ENCODE results near the gene SLC16A1.
A peak's percentile ranks its signal among the peaks of the same experiment; 100 is the strongest.

SLC16A1 gene

GRCh38 chr1:112957133-112957812 lies 1.3 kb upstream of the SLC16A1 start:
- TF ChIP-seq FOXP2 (optimal IDR thresholded peaks at IDR 0.05; ENCODE audit: control extremely low read depth, extremely low read length, insufficient read depth), result no peak
- TF ChIP-seq EZH2 (IDR thresholded peaks at IDR 0.05), result no peak
- TF ChIP-seq POLR2AphosphoS5 (IDR thresholded peaks at IDR 0.05; ENCODE audit: borderline replicate concordance, low read depth, low read length), result peak; percentile 61
- peaks cover 40% of the 10 kb centered on the region for H3K36me3 ChIP-seq (ENCODE audit: insufficient read depth, low read length)
- peak; percentile 68 for DNase-seq (ENCODE audit: low read depth, low spot score)
- H3K9ac ChIP-seq (ENCODE audit: insufficient read length), result peak overlapping the region; percentile 96
- no peaks in the 10 kb centered on the region for H3K9me3 ChIP-seq (ENCODE audit: low read depth, low read length)
- H3K27ac ChIP-seq, result peak overlapping the region; percentile 85
- peak overlapping the region; percentile 99 for H3K4me3 ChIP-seq

- Histone ChIP-seq H3K27ac (peak overlapping the region; percentile 85), H3K9ac (ENCODE audit: insufficient read length) (peak overlapping the region; percentile 96), H3K36me3 (ENCODE audit: insufficient read depth, low read length) (peaks cover 39% of the 10 kb centered on the region), H3K9me3 (ENCODE audit: low read depth, low read length) (no peaks in the 10 kb centered on the region), H3K4me3 (peak overlapping the region; percentile 99)
- no peak for DNase-seq (ENCODE audit: low read depth, low spot score)
- TF ChIP-seq POLR2AphosphoS5 (IDR thresholded peaks at IDR 0.05; ENCODE audit: borderline replicate concordance, low read depth, low read length), result no peak
- no peak for TF ChIP-seq FOXP2 (optimal IDR thresholded peaks at IDR 0.05; ENCODE audit: control extremely low read depth, extremely low read length, insufficient read depth)
- no peak for TF ChIP-seq EZH2 (IDR thresholded peaks at IDR 0.05)
These were observed 642 bp upstream of the SLC16A1 start for GRCh38 chr1:112956544-112957132.

- no peak for DNase-seq (ENCODE audit: low read depth, low spot score)
- peak overlapping the region; percentile 96 for H3K9ac ChIP-seq (ENCODE audit: insufficient read length)
- peak overlapping the region; percentile 39; the same call in 1 of the 2 replicates for H3K27ac ChIP-seq
- H3K4me3 ChIP-seq, result peak overlapping the region; percentile 99
- H3K9me3 ChIP-seq (ENCODE audit: low read depth, low read length), result no peaks in the 10 kb centered on the region
- H3K36me3 ChIP-seq (ENCODE audit: insufficient read depth, low read length), result peaks cover 24% of the 10 kb centered on the region
- no peak for TF ChIP-seq POLR2AphosphoS5 (IDR thresholded peaks at IDR 0.05; ENCODE audit: borderline replicate concordance, low read depth, low read length)
- TF ChIP-seq FOXP2 (optimal IDR thresholded peaks at IDR 0.05; ENCODE audit: control extremely low read depth, extremely low read length, insufficient read depth), result no peak
- no peak for TF ChIP-seq EZH2 (IDR thresholded peaks at IDR 0.05)
These were observed 837 bp downstream of the SLC16A1 start for GRCh38 chr1:112954945-112955772.

GRCh38 chr1:112954017-112954650 lies 1.9 kb downstream of the SLC16A1 start:
- peak overlapping the region; percentile 96 for H3K9ac ChIP-seq (ENCODE audit: insufficient read length)
- peaks cover 19% of the 10 kb centered on the region for H3K36me3 ChIP-seq (ENCODE audit: insufficient read depth, low read length)
- H3K27ac ChIP-seq, result no peak overlapping the region
- no peak for DNase-seq (ENCODE audit: low read depth, low spot score)
- TF ChIP-seq EZH2 (IDR thresholded peaks at IDR 0.05), result no peak
- TF ChIP-seq POLR2AphosphoS5 (IDR thresholded peaks at IDR 0.05; ENCODE audit: borderline replicate concordance, low read depth, low read length), result no peak
- no peak for TF ChIP-seq FOXP2 (optimal IDR thresholded peaks at IDR 0.05; ENCODE audit: control extremely low read depth, extremely low read length, insufficient read depth)
- H3K9me3 ChIP-seq (ENCODE audit: low read depth, low read length), result no peaks in the 10 kb centered on the region
- peak overlapping the region; percentile 99 for H3K4me3 ChIP-seq

GRCh38 chr1:112950426-112950825 lies 5.6 kb downstream of the SLC16A1 start:
- Histone ChIP-seq H3K4me3 (no peak overlapping the region), H3K9ac (ENCODE audit: insufficient read length) (no peak overlapping the region), H3K36me3 (ENCODE audit: insufficient read depth, low read length) (peaks cover 25% of the 10 kb centered on the region), H3K9me3 (ENCODE audit: low read depth, low read length) (no peaks in the 10 kb centered on the region), H3K27ac (no peak overlapping the region)
- no peak for TF ChIP-seq FOXP2 (optimal IDR thresholded peaks at IDR 0.05; ENCODE audit: control extremely low read depth, extremely low read length, insufficient read depth)
- no peak for TF ChIP-seq EZH2 (IDR thresholded peaks at IDR 0.05)
- no peak for TF ChIP-seq POLR2AphosphoS5 (IDR thresholded peaks at IDR 0.05; ENCODE audit: borderline replicate concordance, low read depth, low read length)
- DNase-seq (ENCODE audit: low read depth, low spot score), result no peak

- no peak overlapping the region for H3K9ac ChIP-seq (ENCODE audit: insufficient read length)
These were observed 9.3 kb downstream of the SLC16A1 start for GRCh38 chr1:112946683-112947082.

GRCh38 chr1:112939810-112940209 lies 16.2 kb downstream of the SLC16A1 start:
- peaks cover 24% of the 10 kb centered on the region for H3K36me3 ChIP-seq (ENCODE audit: insufficient read depth, low read length)
- DNase-seq (ENCODE audit: low read depth, low spot score), result no peak

More at GRCh38 chr1:112946683-112947082, 9.3 kb downstream of the SLC16A1 start:
- no peak for TF ChIP-seq FOXP2 (optimal IDR thresholded peaks at IDR 0.05; ENCODE audit: control extremely low read depth, extremely low read length, insufficient read depth)
- TF ChIP-seq POLR2AphosphoS5 (IDR thresholded peaks at IDR 0.05; ENCODE audit: borderline replicate concordance, low read depth, low read length), result no peak
- TF ChIP-seq EZH2 (IDR thresholded peaks at IDR 0.05), result no peak
- Histone ChIP-seq H3K9me3 (ENCODE audit: low read depth, low read length) (peaks cover 4% of the 10 kb centered on the region; the same call in 1 of the 2 replicates), H3K36me3 (ENCODE audit: insufficient read depth, low read length) (peaks cover 31% of the 10 kb centered on the region), H3K27ac (no peak overlapping the region), H3K4me3 (no peak overlapping the region)
- no peak for DNase-seq (ENCODE audit: low read depth, low spot score)

More at GRCh38 chr1:112939810-112940209, 16.2 kb downstream of the SLC16A1 start:
- Histone ChIP-seq H3K9me3 (ENCODE audit: low read depth, low read length) (peaks cover 4% of the 10 kb centered on the region; the same call in 1 of the 2 replicates), H3K27ac (no peak overlapping the region), H3K4me3 (no peak overlapping the region), H3K9ac (ENCODE audit: insufficient read length) (no peak overlapping the region)
- no peak for TF ChIP-seq FOXP2 (optimal IDR thresholded peaks at IDR 0.05; ENCODE audit: control extremely low read depth, extremely low read length, insufficient read depth)
- no peak for TF ChIP-seq EZH2 (IDR thresholded peaks at IDR 0.05)
- TF ChIP-seq POLR2AphosphoS5 (IDR thresholded peaks at IDR 0.05; ENCODE audit: borderline replicate concordance, low read depth, low read length), result no peak
